Globus pallidus (tissue), 1 donor: ENCODE measurements around the gene MR1.
"Not testable (repeated sequence)": the region's sequence is repeated elsewhere in the genome, so short reads cannot be mapped to it uniquely, and the experiment has no call there.

Source experiments
- DNase-seq: peaks from one replicate; pipeline ENCODE4 v3.0.0-alpha.2; 2015; ENCODE audit warnings: low spot score

MR1 gene

GRCh38 chr1:181028615-181029014 lies 5.2 kb upstream of the MR1 start:
- DNase-seq, result no peak

- DNase-seq, result no peak
Measured at GRCh38 chr1:181032535-181032934, 1.2 kb upstream of the MR1 start.

- peak; percentile 59 for DNase-seq
Measured at GRCh38 chr1:181033128-181033798, 520 bp upstream of the MR1 start.

GRCh38 chr1:181035210-181035609 lies 1.4 kb downstream of the MR1 start:
- not testable (repeated sequence) for DNase-seq

- DNase-seq, result no peak
Measured at GRCh38 chr1:181036107-181036836, 2.5 kb downstream of the MR1 start.

GRCh38 chr1:181037386-181037785 lies 3.6 kb downstream of the MR1 start:
- DNase-seq, result no peak

- peak; percentile 63 for DNase-seq
Measured at GRCh38 chr1:181038399-181038873, 4.7 kb downstream of the MR1 start.

- DNase-seq, result no peak
Measured at GRCh38 chr1:181040284-181040865, 6.6 kb downstream of the MR1 start.

GRCh38 chr1:181043025-181043888 lies 9.5 kb downstream of the MR1 start:
- DNase-seq, result no peak

- no peak for DNase-seq
Measured at GRCh38 chr1:181044449-181044966, 10.7 kb downstream of the MR1 start.

GRCh38 chr1:181045946-181046345 lies 12.2 kb downstream of the MR1 start:
- not testable (repeated sequence) for DNase-seq

GRCh38 chr1:181049378-181049777 lies 15.6 kb downstream of the MR1 start:
- DNase-seq, result no peak

- DNase-seq, result no peak
Measured at GRCh38 chr1:181050922-181051321, 17.1 kb downstream of the MR1 start.

GRCh38 chr1:181056560-181056959 lies 22.8 kb downstream of the MR1 start:
- no peak for DNase-seq

GRCh38 chr1:181057079-181057478 lies 23.3 kb downstream of the MR1 start:
- no peak for DNase-seq

- DNase-seq, result no peak
Measured at GRCh38 chr1:181059435-181059834, 25.7 kb downstream of the MR1 start.

GRCh38 chr1:181060066-181060465 lies 26.3 kb downstream of the MR1 start:
- no peak for DNase-seq

GRCh38 chr1:181060947-181061346 lies 27.2 kb downstream of the MR1 start:
- not testable (repeated sequence) for DNase-seq

GRCh38 chr1:181061487-181061886 lies 27.7 kb downstream of the MR1 start:
- DNase-seq, result no peak

- peak; percentile 31 for DNase-seq
Measured at GRCh38 chr1:181061891-181062835, 28.4 kb downstream of the MR1 start.
